ENCODE measurements around the gene CAPN2.

DNA sequence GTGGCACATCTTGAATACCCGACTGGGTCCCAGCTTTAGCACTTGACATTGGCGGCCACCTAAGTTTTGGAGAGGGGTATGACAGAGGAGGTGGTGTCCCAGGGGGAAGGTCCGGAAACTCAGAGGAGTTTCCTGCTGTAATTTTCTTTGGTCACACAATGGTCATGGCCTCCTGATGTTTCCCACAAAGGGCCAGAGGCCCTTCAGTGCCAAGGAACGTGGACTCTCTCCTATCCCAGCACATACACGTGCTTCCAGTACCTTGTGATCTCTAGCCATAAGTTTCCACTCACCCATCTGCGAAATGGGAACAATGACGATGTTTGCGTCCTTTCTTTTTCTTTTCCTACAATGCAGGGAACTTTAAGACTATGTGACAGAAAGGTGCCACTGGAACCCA, 13.2 kb downstream of the CAPN2 start:
- TF ChIP-seq, protein P1, sequence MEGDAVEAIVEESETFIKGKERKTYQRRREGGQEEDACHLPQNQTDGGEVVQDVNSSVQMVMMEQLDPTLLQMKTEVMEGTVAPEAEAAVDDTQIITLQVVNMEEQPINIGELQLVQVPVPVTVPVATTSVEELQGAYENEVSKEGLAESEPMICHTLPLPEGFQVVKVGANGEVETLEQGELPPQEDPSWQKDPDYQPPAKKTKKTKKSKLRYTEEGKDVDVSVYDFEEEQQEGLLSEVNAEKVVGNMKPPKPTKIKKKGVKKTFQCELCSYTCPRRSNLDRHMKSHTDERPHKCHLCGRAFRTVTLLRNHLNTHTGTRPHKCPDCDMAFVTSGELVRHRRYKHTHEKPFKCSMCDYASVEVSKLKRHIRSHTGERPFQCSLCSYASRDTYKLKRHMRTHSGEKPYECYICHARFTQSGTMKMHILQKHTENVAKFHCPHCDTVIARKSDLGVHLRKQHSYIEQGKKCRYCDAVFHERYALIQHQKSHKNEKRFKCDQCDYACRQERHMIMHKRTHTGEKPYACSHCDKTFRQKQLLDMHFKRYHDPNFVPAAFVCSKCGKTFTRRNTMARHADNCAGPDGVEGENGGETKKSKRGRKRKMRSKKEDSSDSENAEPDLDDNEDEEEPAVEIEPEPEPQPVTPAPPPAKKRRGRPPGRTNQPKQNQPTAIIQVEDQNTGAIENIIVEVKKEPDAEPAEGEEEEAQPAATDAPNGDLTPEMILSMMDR (IDR thresholded peaks at IDR 0.05) = no peak
- TF ChIP-seq EZH2 (IDR thresholded peaks at IDR 0.05; ENCODE audit: borderline replicate concordance, insufficient read depth, low read depth, low read length, poor library complexity, severe bottlenecking) = no peak
